Adrenal gland (tissue), 12 donors: ENCODE measurements around the gene PARVB. TPM values are rescaled to one million over a fixed set of nuclear protein-coding genes. Genes with fewer than 3 reads are reported as not detected.
A peak's percentile ranks its signal among the peaks of the same experiment; 100 is the strongest.

Source experiments
- DNase-seq, 7 donors: peaks; one replicate each; pipeline ENCODE4 v3.0.0-alpha.2; 2019 to 2020
- H3K27ac ChIP-seq, 5 donors: fragments of 200-600 bp; sonication (generic) in 4 of 5; 1 replicate in 3 of 5; 2 replicates in 2 of 5; pipeline versions ENCODE4 v1.5.1 to v1.8.0; 2016 to 2020; ENCODE audit warnings: mild to moderate bottlenecking in 1 of 5
- H3K27me3 ChIP-seq: fragments of 200-600 bp; 2 replicates; pipeline ENCODE4 v1.8.0; 2021
- H3K36me3 ChIP-seq, 2 donors: fragments of 200-600 bp; replicated peaks in 1 of 2; 1 replicate in 1 of 2; 2 replicates in 1 of 2; pipeline versions ENCODE4 v1.5.1 to v1.8.0; 2018 to 2022
- H3K4me1 ChIP-seq, 2 donors: fragments of 200-600 bp; replicated peaks in 1 of 2; 1 replicate in 1 of 2; 2 replicates in 1 of 2; pipeline versions ENCODE4 v1.5.1 to v1.8.0; 2018 to 2021
- H3K4me3 ChIP-seq, 4 donors: fragments of 200-600 bp; sonication (generic) in 3 of 4; one replicate each; pipeline ENCODE4 v1.5.1; 2016 to 2018
- H3K9me3 ChIP-seq, 3 donors: fragments of 200-600 bp; sonication (generic) in 1 of 3; replicated peaks in 1 of 3; 1 replicate in 2 of 3; 2 replicates in 1 of 3; pipeline versions ENCODE4 v1.5.1 to v1.8.0; 2016 to 2021
- CTCF ChIP-seq, 6 experiments: fragments of 450-650 bp in 4 of 6; fragments of 200-600 bp in 2 of 6; sonication (generic) in 1 of 6; IDR thresholded peaks; 1 replicate in 5 of 6; 2 replicates in 1 of 6; pipeline versions ENCODE4 v1.5.1 to v1.8.0; 2016 to 2021; ENCODE audit warnings: antibody characterized with exemption in 6 of 6, mild to moderate bottlenecking in 2 of 6, moderate library complexity in 1 of 6
- POLR2A ChIP-seq, 2 donors: fragments of 450-650 bp; IDR thresholded peaks; one replicate each; pipeline ENCODE4 v1.6.1; 2017; ENCODE audit warnings: antibody characterized with exemption in 2 of 2, mild to moderate bottlenecking in 2 of 2, moderate library complexity in 1 of 2
- WGBS, 4 donors: extraction: QIAGEN DNeasy Blood & Tissue Kit in 2 of 4; methylation state at CpG; one replicate each; pipeline versions ENCODE4 v1.1.5 to v1.1.7; 2013 to 2017; 5-methylcytosine and 5-hydroxymethylcytosine counted together
- intact Hi-C, 2 donors: fragments of 100-400 bp; cut with DNase I; formaldehyde crosslinking; loops; one replicate each; pipeline versions ENCODE4 v1.14.1 to v1.15.0; 2022 to 2023
- polyA plus RNA-seq, 3 donors: library from polyadenylated mRNA; stranded (reverse); fragments of 200-250 nt in 2 of 3; fragments of 350-450 nt in 1 of 3; fragmentation: Illumina TruSeq in 1 of 3; extraction: RNeasy Lipid Tissue Mini Kit (QIAGEN cat#74804) in 1 of 3; gene quantifications; one replicate each; pipeline ENCODE4 v1.2.3, GENCODE V29; 2013 to 2014
- total RNA-seq, 9 donors: library from RNA; depleted of rRNA in 4 of 9; stranded (reverse); fragments of >200 nt in 4 of 9; fragments of 120-200 nt in 1 of 9; fragmentation: NEBNext Ultra II Directional in 1 of 9; extraction: Animal tissue kit (Norgen Biotek cat#: 25700) in 1 of 9; gene quantifications; one replicate each; pipeline versions ENCODE4 v1.1.0 to v1.2.4, GENCODE V29; 2013 to 2023
- donor health status: healthy with polysubstance abuse.
- donor health status: Bipolar disorder and iron deficiency.
- donor health status: DM: yes; HTN: yes; CAD: no.
- donor health status: DM: no; HTN: no; CAD: no.
- donor health status: DM: no; HTN: no; CAD: no.
- donor health status: DM: yes; HTN: yes; CAD: no.

Gene PARVB
- total and polyA plus RNA-seq, 12 donors, result 16.9 to 77.6 (median 45.9) TPM

- no peak for TF ChIP-seq CTCF (IDR thresholded peaks at IDR 0.05)
- TF ChIP-seq POLR2A (IDR thresholded peaks at IDR 0.05), result no peak
- H3K36me3 ChIP-seq, result peaks cover 0 to 20% of the 10 kb centered on the region in 2 donors
- H3K27ac ChIP-seq, result no peak overlapping the region
- WGBS, 4 donors, result 88 to 92% (median 90%) methylated on average over 6 of the region's 6 CpGs
- H3K4me3 ChIP-seq, result no peak overlapping the region
- intact Hi-C loops, result no loop called here
- no peak for DNase-seq
- no peaks in the 10 kb centered on the region for H3K27me3 ChIP-seq
- H3K9me3 ChIP-seq, result no peaks in the 10 kb centered on the region
- no peaks in the 10 kb centered on the region for H3K4me1 ChIP-seq
These were observed 109.1 kb downstream of the PARVB start for GRCh38 chr22:44133161-44133560.

GRCh38 chr22:44133901-44134571, 109.9 kb downstream of the PARVB start:
- H3K36me3 ChIP-seq, result peaks cover 0 to 20% of the 10 kb centered on the region in 2 donors

GRCh38 chr22:44136112-44136511, 112.0 kb downstream of the PARVB start:
- 95 to 98% (median 95%) methylated on average over 8 of the region's 8 CpGs for WGBS, 4 donors
- TF ChIP-seq CTCF (IDR thresholded peaks at IDR 0.05) (no peak), POLR2A (IDR thresholded peaks at IDR 0.05) (no peak)
- no peak for DNase-seq
- no peak overlapping the region for H3K4me3 ChIP-seq
- H3K4me1 ChIP-seq, result no peaks in the 10 kb centered on the region
- no peaks in the 10 kb centered on the region for H3K27me3 ChIP-seq
- no peak overlapping the region for H3K27ac ChIP-seq
- H3K36me3 ChIP-seq, result peaks cover 0 to 20% of the 10 kb centered on the region in 2 donors
- intact Hi-C loops, result no loop called here
- no peaks in the 10 kb centered on the region for H3K9me3 ChIP-seq

More at GRCh38 chr22:44133901-44134571, 109.9 kb downstream of the PARVB start:
- TF ChIP-seq CTCF (IDR thresholded peaks at IDR 0.05) (no peak), POLR2A (IDR thresholded peaks at IDR 0.05) (no peak)
- H3K27me3 ChIP-seq, result no peaks in the 10 kb centered on the region
- H3K4me1 ChIP-seq, result no peaks in the 10 kb centered on the region
- H3K4me3 ChIP-seq, result no peak overlapping the region
- 56 to 90% (median 73%) methylated on average over 14 to 21 of the region's 21 CpGs for WGBS, 4 donors
- DNase-seq, result peak in 1 of 7 donors; percentile 29
- intact Hi-C loops, result no loop called here
- H3K9me3 ChIP-seq, result no peaks in the 10 kb centered on the region
- H3K27ac ChIP-seq, result no peak overlapping the region

GRCh38 chr22:44136786-44137185, 112.7 kb downstream of the PARVB start:
- no peaks in the 10 kb centered on the region for H3K27me3 ChIP-seq
- peaks cover 0 to 20% of the 10 kb centered on the region in 2 donors for H3K36me3 ChIP-seq
- intact Hi-C loops, result no loop called here
- H3K9me3 ChIP-seq, result no peaks in the 10 kb centered on the region
- H3K4me1 ChIP-seq, result no peaks in the 10 kb centered on the region
- TF ChIP-seq CTCF (IDR thresholded peaks at IDR 0.05), result no peak
- TF ChIP-seq POLR2A (IDR thresholded peaks at IDR 0.05), result no peak
- H3K4me3 ChIP-seq, result no peak overlapping the region
- no peak overlapping the region for H3K27ac ChIP-seq
- no peak for DNase-seq
